Stimulated activated CD4-positive, alpha-beta T cell treated with anti-CD3 and anti-CD28 coated beads, Interleukin-15, amount 100 ng/mL, for 24 hours (primary cell): ENCODE data around the gene MYLIP.

Experiments
- DNase-seq: peaks from one replicate; pipeline ENCODE4 v3.0.0-alpha.2; 2020

Gene MYLIP

GRCh38 chr6:16108921-16109658 is 19.8 kb upstream of the MYLIP start:
- no peak for DNase-seq

- DNase-seq = no peak
Observed at GRCh38 chr6:16109659-16110305, 19.1 kb upstream of the MYLIP start.

GRCh38 chr6:16118825-16119224 is 10.1 kb upstream of the MYLIP start:
- DNase-seq = no peak

- no peak for DNase-seq
Observed at GRCh38 chr6:16121339-16121738, 7.5 kb upstream of the MYLIP start.

- DNase-seq = no peak
Observed at GRCh38 chr6:16122197-16122596, 6.7 kb upstream of the MYLIP start.

GRCh38 chr6:16124198-16125180 is 4.4 kb upstream of the MYLIP start:
- DNase-seq = no peak

GRCh38 chr6:16126056-16126455 is 2.8 kb upstream of the MYLIP start:
- DNase-seq = no peak

GRCh38 chr6:16126861-16127260 is 2.0 kb upstream of the MYLIP start:
- DNase-seq = no peak

- no peak for DNase-seq
Observed at GRCh38 chr6:16127471-16127870, 1.4 kb upstream of the MYLIP start.

- peak; percentile 46 for DNase-seq
Observed at GRCh38 chr6:16129623-16130401, 926 bp downstream of the MYLIP start.

GRCh38 chr6:16130437-16130891 is 1.6 kb downstream of the MYLIP start:
- DNase-seq = peak; percentile 7

- DNase-seq = peak; percentile 31
Observed at GRCh38 chr6:16130932-16131387, 2.1 kb downstream of the MYLIP start.

- no peak for DNase-seq
Observed at GRCh38 chr6:16132909-16133308, 4.0 kb downstream of the MYLIP start.

GRCh38 chr6:16134430-16134829 is 5.5 kb downstream of the MYLIP start:
- no peak for DNase-seq

GRCh38 chr6:16135066-16135465 is 6.2 kb downstream of the MYLIP start:
- no peak for DNase-seq

GRCh38 chr6:16136091-16136490 is 7.2 kb downstream of the MYLIP start:
- DNase-seq = peak; percentile 51

GRCh38 chr6:16136621-16137450 is 8.0 kb downstream of the MYLIP start:
- peak; percentile 65 for DNase-seq

- no peak for DNase-seq
Observed at GRCh38 chr6:16137451-16137801, 8.5 kb downstream of the MYLIP start.

- DNase-seq = no peak
Observed at GRCh38 chr6:16139556-16139955, 10.7 kb downstream of the MYLIP start.

GRCh38 chr6:16140607-16141006 is 11.7 kb downstream of the MYLIP start:
- DNase-seq = no peak

GRCh38 chr6:16141514-16141913 is 12.6 kb downstream of the MYLIP start:
- DNase-seq = no peak

- DNase-seq = no peak
Observed at GRCh38 chr6:16145038-16145437, 16.2 kb downstream of the MYLIP start.
